CD4-positive, alpha-beta T cell treated with Interferon alpha-2 for 1 hour (primary cell): ENCODE data around the gene ELOA2.
"Not testable (repeated sequence)": the region's sequence is repeated elsewhere in the genome, so short reads cannot be mapped to it uniquely, and the experiment has no call there.

Experiments used
- DNase-seq, 2 donors: peaks; one replicate each; pipeline ENCODE4 v3.0.0-alpha.2; 2020 to 2022

Gene ELOA2

DNA sequence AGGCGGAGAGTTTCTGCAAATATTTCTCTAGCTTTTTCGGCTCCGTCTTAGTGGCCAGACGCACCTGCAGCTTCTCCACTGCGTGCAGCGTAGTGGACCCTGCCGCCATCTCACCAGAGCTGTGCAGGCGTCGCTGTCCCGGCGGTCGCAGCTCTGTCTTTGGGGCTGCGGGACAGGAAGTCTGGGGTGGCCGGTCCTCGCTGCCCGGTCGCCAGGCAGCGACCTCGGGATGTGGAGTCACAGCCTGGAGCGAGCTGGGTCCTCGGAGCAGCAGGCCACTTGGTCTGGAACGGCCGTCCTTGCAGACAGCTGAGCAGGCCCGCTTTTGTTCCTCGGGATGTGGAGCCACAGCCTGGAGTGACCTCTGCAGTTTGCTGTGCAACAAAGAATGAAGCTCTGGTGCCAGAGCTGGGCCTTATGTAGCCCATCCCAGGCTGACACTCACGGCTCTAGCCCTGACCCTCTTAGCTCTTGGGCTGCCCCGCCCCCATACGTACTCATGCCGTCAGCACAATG, at the start of gene ELOA2:
ELOA2 (minus strand) TSS at position 466 of the 516 bp plus-strand sequence; CDS start at position 109, 357 bp downstream.
- DNase-seq = no peak

DNA sequence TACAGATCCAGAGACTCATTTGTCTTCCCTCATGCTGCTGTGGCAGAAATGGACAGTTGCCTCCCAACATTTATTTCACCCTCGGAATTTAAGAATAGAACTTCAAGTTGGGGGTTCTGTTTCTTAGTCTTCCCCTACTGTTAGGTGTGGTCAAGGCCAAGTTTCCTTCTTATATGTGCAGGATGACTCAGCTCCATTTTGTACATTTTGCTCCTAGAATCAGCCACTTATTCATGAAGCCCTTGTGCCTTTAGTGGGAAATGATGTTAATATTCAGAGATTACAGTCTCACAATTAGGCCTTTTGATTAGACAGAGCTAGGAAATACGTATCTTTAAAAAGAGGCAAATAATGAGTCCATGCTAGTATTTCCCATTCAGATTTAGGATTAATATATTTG, 46.2 kb upstream of the ELOA2 start:
- no peak for DNase-seq

- no peak for DNase-seq
Measured at GRCh38 chr18:47080872-47081271, 45.5 kb upstream of the ELOA2 start.

GRCh38 chr18:47077111-47077510, 41.7 kb upstream of the ELOA2 start:
- no peak for DNase-seq

GRCh38 chr18:47075098-47075883, 39.9 kb upstream of the ELOA2 start:
- no peak for DNase-seq

GRCh38 chr18:47067648-47068047, 32.2 kb upstream of the ELOA2 start:
- no peak for DNase-seq

GRCh38 chr18:47063096-47063495, 27.7 kb upstream of the ELOA2 start:
- DNase-seq = no peak

GRCh38 chr18:47062471-47062870, 27.1 kb upstream of the ELOA2 start:
- DNase-seq = no peak

DNA sequence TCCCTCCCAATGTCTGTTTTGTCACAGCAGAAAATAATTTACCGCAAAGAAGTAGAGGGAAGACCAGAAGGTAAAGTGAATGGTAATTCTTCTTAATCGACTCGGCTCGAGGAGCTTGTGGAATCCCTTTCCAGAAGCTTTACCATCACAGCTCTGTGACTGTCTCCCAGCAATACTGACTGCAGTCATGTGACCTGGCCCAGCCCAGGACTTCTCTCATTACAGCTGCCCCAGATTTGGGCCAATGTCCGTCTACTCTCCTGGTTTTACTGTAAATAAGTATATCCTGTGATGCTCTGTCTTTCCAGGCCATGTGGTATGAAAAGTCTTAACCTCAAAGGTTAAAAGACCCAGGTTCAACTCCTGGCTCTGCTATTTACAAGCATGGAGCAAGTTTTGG, 18.9 kb upstream of the ELOA2 start:
- no peak for DNase-seq

DNA sequence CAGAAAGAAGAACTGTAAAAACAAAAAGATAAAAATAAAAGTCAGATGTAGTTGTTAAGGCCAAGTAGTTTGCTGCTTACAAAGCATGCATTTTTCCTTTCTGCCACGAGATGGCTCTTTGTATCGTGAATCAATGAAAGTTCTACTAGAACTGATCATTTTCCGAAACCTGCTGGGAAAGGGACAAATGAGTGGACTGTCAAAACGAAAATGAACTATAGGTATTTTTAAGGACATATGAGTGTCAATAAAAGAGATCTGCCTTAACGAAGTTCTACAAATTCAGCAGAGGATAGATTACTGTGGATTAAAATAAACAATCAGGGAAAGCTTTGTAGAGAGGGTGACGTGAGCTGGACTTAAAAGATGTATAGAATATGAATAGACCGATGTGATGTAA, 15.0 kb upstream of the ELOA2 start:
- peak in 1 of 2 donors; percentile 29 for DNase-seq

- no peak for DNase-seq
Measured at GRCh38 chr18:47040982-47041381, 5.6 kb upstream of the ELOA2 start.

GRCh38 chr18:47036927-47037578, 1.6 kb upstream of the ELOA2 start:
- DNase-seq = no peak

DNA sequence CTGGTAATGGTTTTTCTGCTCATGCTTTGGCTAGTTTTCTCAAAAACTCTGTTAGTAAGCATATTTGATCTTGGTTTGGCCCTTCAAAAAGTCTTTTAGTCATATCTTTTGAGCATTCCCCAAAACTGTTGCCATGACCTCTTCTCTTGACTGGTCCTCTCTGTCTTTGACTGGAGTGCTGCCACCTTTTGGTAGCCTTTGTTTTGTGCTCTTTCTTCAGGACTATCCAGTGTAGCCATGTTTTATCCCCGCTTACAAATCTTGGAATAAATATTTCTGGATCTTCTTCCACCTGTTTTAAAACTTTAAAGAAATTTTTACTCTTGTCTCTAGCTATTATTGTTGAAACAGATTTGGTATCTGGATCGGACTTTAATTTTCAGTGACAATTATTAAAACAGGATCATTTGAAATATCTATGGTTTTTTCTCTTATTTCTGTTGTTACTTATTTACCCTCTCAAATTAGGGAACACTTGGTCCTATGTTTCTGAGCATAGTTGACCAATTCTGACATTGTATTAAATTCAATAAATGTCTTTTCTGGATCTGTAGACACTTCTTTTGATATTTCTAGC, 965 bp upstream of the ELOA2 start:
- no peak for DNase-seq

GRCh38 chr18:47034591-47034990, 830 bp downstream of the ELOA2 start:
- DNase-seq = not testable (repeated sequence)

GRCh38 chr18:47032945-47033344, 2.5 kb downstream of the ELOA2 start:
- DNase-seq = no peak

GRCh38 chr18:47030887-47031286, 4.5 kb downstream of the ELOA2 start:
- not testable (repeated sequence) for DNase-seq

GRCh38 chr18:47029684-47030353, 5.6 kb downstream of the ELOA2 start:
- not testable (repeated sequence) for DNase-seq

DNA sequence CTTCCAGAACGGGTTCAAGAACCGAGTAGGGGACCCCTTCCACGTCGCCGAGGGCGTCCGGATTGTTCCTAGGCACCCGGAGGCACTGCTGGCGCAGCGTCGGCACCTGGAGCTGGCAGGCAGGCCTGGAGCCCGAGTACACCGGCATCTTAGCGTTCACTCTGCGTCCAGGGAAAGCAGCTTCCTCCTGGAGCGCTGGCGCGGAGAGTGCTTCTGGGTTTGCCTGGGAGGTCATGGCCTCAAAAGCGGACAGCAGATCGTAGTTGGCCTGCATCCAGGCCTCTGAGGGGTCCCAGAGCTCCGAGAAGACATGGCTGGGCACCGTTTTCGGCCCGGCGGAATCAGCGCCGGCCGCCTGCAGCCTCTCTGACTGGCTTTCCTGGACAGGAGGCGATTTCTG, 6.7 kb downstream of the ELOA2 start:
- not testable (repeated sequence) for DNase-seq

- not testable (repeated sequence) for DNase-seq
Measured at GRCh38 chr18:47025557-47026174, 9.8 kb downstream of the ELOA2 start.

DNA sequence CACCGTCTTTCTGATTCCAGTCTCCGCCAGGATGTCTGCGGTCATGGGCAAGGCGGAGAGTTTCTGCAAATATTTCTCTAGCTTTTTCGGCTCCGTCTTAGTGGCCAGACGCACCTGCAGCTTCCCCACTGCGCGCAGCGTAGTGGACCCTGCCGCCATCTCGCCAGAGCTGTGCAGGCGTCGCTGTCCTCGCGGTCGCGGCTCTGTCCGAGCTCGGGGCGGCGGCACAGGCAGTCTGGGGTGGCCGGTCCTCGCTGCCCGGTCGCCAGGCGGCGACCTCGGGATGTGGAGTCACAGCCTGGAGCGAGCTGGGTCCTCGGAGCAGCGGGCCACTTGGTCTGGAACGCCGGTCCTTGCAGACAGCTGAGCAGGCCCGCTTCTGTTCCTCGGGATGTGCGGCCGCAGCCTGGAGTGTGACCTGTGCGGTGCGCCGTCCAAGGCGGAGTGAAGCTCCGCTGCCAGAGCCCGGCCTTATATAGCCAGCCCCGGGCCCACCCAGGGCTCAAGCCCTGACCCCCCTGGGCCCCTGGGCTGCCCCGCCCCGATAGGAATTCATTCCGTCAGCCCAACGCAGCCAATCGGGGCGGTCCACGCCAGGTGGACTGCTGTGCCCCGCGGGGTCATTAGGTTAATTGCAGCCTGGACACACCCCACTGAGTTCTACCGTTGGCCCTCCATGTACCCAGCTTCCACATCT, 11.5 kb downstream of the ELOA2 start:
- not testable (repeated sequence) for DNase-seq

DNA sequence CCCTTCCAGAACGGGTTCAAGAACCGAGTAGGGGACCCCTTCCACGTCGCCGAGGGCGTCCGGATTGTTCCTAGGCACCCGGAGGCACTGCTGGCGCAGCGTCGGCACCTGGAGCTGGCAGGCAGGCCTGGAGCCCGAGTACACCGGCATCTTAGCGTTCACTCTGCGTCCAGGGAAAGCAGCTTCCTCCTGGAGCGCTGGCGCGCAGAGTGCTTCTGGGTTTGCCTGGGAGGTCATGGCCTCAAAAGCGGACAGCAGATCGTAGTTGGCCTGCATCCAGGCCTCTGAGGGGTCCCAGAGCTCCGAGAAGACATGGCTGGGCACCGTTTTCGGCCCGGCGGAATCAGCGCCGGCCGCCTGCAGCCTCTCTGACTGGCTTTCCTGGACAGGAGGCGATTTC, 12.6 kb downstream of the ELOA2 start:
- not testable (repeated sequence) for DNase-seq

GRCh38 chr18:47020757-47021156, 14.7 kb downstream of the ELOA2 start:
- not testable (repeated sequence) for DNase-seq
